ENCODE data around the gene FAM184A.

FAM184A gene

DNA sequence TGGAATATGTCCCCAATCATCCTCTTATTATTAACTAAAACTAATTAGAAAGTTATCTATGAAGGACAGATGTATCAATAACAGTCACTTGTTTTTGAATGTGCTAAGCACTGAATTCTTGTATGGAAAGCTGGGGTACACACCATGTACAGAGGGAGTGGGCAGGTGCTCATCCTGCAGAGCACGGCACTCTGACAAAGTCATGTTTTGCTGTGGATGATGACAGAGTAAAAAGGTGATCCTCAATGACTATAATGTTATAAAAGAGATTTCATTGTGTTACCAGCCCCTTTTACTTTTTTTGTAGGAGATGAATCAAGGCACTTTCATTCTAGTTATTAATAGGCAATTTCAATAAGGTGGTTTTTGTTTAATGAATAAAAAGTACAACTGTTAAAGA is 92.2 kb downstream of the FAM184A start:
- DNase-seq (ENCODE audit: extremely low read depth, insufficient read length) = no peak
- TF ChIP-seq, protein P1, sequence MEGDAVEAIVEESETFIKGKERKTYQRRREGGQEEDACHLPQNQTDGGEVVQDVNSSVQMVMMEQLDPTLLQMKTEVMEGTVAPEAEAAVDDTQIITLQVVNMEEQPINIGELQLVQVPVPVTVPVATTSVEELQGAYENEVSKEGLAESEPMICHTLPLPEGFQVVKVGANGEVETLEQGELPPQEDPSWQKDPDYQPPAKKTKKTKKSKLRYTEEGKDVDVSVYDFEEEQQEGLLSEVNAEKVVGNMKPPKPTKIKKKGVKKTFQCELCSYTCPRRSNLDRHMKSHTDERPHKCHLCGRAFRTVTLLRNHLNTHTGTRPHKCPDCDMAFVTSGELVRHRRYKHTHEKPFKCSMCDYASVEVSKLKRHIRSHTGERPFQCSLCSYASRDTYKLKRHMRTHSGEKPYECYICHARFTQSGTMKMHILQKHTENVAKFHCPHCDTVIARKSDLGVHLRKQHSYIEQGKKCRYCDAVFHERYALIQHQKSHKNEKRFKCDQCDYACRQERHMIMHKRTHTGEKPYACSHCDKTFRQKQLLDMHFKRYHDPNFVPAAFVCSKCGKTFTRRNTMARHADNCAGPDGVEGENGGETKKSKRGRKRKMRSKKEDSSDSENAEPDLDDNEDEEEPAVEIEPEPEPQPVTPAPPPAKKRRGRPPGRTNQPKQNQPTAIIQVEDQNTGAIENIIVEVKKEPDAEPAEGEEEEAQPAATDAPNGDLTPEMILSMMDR (IDR thresholded peaks at IDR 0.05; ENCODE audit: insufficient read depth, low read length, poor library complexity, severe bottlenecking) = no peak
- no peaks in the 10 kb centered on the region for H3K27me3 ChIP-seq (replicated peaks; ENCODE audit: control insufficient read depth, insufficient read depth, low read length)
- H3K36me3 ChIP-seq (ENCODE audit: control insufficient read depth, insufficient read depth, low read length) = no peaks in the 10 kb centered on the region
- H3K4me3 ChIP-seq (replicated peaks; ENCODE audit: low read depth, low read length) = no peak overlapping the region

GRCh38 chr6:118985123-118985830 is 93.2 kb downstream of the FAM184A start:
- H3K4me3 ChIP-seq (replicated peaks; ENCODE audit: low read depth, low read length) = no peak overlapping the region
- H3K36me3 ChIP-seq (ENCODE audit: control insufficient read depth, insufficient read depth, low read length) = no peaks in the 10 kb centered on the region
- H3K27me3 ChIP-seq (replicated peaks; ENCODE audit: control insufficient read depth, insufficient read depth, low read length) = no peaks in the 10 kb centered on the region
- DNase-seq (ENCODE audit: extremely low read depth, insufficient read length) = no peak
- TF ChIP-seq, protein P1 (IDR thresholded peaks at IDR 0.05; ENCODE audit: insufficient read depth, low read length, poor library complexity, severe bottlenecking) = no peak

DNA sequence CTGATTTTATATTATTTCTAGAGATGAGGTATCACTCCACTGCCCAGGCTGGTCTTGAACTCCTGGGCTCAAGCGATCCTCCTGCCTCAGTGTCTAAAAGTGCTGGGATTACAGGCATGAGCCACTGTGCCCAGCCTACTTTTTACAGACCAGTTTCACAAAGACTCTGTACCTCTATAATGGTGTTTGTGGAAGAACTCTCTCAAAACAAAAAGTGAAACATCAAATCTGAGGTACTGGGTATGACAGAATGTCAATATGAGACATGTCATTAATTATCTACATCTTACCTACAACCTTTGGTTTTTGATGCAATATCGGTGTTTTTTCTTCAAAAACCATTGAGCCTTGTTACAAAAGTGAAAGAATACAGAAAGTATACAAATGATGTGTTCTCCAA is 94.1 kb downstream of the FAM184A start:
- H3K36me3 ChIP-seq (ENCODE audit: control insufficient read depth, insufficient read depth, low read length) = no peaks in the 10 kb centered on the region
- 0 out of 2 replicates have a peak overlapping the region, but pooled peaks have one; percentile 6 for H3K4me3 ChIP-seq (replicated peaks; ENCODE audit: low read depth, low read length)
- TF ChIP-seq, protein P1 (IDR thresholded peaks at IDR 0.05; ENCODE audit: insufficient read depth, low read length, poor library complexity, severe bottlenecking) = no peak
- no peaks in the 10 kb centered on the region for H3K27me3 ChIP-seq (replicated peaks; ENCODE audit: control insufficient read depth, insufficient read depth, low read length)
- DNase-seq (ENCODE audit: extremely low read depth, insufficient read length) = no peak

- H3K27me3 ChIP-seq (replicated peaks; ENCODE audit: control insufficient read depth, insufficient read depth, low read length) = no peaks in the 10 kb centered on the region
- H3K36me3 ChIP-seq (ENCODE audit: control insufficient read depth, insufficient read depth, low read length) = no peaks in the 10 kb centered on the region
- H3K4me3 ChIP-seq (replicated peaks; ENCODE audit: low read depth, low read length) = no peak overlapping the region
- no peak for DNase-seq (ENCODE audit: extremely low read depth, insufficient read length)
- TF ChIP-seq, protein P1 (IDR thresholded peaks at IDR 0.05; ENCODE audit: insufficient read depth, low read length, poor library complexity, severe bottlenecking) = no peak
These were observed 95.9 kb downstream of the FAM184A start for GRCh38 chr6:118982575-118982911.

DNA sequence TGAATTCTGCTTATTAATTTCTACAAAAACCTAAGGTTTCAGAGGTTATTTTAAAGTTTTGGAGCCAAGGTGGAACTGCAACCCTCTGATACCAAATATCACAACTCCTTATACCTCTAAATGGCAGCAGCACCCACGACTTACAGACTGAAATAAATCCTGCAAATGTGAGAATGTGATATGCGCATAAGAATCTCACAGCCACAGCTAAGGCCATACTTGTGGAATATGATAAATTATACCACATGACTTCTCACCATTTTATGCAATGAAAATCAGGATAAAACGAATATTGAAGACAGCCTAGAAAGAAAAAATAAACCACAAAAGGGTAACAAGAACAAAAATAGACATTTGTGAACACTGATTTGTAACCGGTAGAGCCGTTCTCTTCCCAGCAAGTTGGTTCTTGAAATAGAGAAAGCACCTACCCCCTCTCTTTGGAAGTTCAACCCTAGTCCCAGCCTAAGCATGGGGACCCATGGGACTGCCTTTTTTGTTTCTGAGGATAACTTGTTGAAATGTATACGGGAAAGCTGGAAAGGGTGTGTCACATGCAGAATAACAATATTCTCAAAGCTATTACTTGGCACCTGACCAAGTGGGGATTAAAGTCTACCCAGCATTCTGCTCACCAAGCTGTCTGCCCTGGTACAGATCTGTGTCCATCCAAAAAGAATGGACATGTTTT is 96.4 kb downstream of the FAM184A start:
- DNase-seq (ENCODE audit: extremely low read depth, insufficient read length) = no peak
- H3K27me3 ChIP-seq (replicated peaks; ENCODE audit: control insufficient read depth, insufficient read depth, low read length) = no peaks in the 10 kb centered on the region
- TF ChIP-seq, protein P1 (IDR thresholded peaks at IDR 0.05; ENCODE audit: insufficient read depth, low read length, poor library complexity, severe bottlenecking) = no peak
- H3K4me3 ChIP-seq (replicated peaks; ENCODE audit: low read depth, low read length) = no peak overlapping the region
- no peaks in the 10 kb centered on the region for H3K36me3 ChIP-seq (ENCODE audit: control insufficient read depth, insufficient read depth, low read length)

Data from GM06990 (cell line).